Measurements from ENCODE around the gene SPACA4.
"Not testable (repeated sequence)": the region's sequence is repeated elsewhere in the genome, so short reads cannot be mapped to it uniquely, and the experiment has no call there.

SPACA4 gene

DNA sequence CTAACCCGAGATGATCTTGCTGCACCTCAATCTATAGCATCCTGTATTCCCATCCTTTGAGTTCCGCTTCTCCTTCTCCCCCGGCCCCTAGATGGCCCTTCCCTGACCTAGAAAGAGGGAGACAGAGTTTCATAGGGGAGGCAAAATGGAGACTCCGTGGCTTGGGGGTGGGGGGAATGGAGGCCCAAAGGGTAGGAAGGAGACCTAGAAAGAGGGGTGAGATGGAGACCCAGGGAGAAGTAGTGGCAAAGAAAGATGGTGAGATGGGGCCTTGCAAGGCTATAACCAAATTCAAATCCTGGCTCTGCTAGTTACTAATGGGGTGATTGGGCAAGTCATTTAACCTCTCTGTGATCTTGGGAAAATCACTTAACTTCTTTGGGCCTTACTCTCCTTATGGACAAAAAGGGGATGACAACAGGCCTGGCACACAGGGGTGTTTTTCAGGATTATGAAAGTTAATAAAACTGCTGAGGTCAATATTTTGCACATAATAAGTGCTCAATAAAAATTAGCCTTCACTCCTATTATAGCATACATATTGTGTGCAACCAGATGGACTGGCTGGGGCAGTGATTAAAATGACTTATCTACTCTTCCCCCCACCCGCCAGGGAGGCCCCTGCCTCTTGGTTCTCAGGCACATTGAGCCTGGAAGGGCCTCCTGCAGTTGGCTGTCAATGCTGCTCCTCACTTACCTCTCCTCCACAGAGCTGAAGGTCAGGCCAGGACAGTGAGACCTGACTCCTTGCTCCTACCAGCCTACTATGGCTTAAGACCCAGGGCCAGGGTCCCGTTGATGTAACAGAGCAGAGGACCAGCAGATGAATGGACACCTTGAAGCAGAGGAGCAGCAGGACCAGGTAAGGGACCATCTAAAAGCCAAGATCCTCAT is 13.4 kb downstream of the SPACA4 start:
- DNase-seq, result no peak

DNA sequence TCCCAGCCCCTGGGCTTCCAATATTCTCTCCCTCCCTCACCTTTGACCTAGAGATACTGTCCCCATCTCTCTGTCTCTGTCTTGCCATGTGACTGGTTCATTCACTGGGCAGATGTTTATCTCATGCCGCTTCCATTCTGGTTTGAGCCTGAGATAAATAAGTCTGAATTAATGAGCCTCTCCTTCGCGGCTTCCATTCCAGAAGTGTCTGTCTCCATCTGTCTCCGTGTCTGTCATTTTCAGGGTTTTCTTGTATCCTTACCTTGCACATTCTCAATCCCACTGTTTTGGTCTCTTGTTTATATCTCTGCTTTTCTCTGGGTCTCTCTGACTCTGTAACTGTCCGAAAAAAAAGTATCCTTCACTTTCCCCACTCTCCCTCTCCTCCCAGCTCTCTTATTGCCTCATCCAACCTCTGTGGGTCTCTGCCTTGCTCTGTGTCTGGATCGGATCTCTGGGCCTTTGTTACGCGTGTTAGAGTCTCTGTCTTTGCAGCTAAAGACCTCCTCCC is 17.1 kb downstream of the SPACA4 start:
- DNase-seq, result no peak

GRCh38 chr19:48624067-48624594 is 17.6 kb downstream of the SPACA4 start:
- DNase-seq, result peak; percentile 97

DNA sequence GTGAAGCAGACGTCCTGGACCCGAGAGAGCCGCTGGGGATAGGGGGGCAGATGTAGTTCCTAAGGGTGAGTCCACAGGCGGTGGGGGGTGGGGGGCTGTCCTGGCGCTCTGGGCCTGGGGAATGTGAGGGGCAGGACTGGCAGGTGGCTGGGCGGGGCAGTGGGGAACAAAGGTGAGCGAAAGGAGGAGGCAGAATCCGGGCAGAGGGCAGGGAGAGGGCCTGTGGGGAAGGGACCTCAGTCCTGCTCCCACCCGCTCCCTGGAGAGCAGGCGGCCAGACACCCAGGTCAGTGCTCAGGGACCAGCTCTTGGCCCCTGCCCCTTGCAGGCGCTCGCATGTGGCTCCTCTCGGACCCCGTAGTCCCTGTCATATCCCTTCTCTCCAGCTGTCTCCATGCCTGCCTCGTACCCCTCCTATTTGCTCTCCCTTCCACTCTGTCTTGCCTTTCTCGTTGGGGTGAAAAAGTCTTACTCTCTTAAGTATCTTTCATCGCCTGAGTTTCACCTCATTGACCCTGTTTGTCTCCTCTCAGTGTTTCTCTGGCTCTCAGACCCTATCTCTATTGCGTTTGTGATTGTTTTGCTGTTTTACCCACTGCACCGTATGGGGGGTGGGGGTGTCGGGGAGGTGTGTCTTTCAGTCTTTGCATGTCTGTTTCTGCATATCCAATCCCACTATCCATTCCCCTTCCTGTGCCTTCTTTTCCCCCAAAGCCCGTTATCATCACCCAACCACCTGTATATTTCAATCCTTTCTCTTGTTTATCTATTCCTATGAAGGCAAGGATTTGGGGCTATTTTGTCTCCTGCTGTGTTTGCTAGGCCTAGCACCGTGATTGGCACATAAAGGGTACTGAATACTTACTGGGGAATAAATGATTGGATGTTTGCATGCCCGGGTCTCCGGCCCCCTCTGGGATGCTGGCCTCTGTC is 18.5 kb downstream of the SPACA4 start:
- DNase-seq, result no peak

- no peak for DNase-seq
Observed at GRCh38 chr19:48625891-48626327, 19.4 kb downstream of the SPACA4 start.

DNA sequence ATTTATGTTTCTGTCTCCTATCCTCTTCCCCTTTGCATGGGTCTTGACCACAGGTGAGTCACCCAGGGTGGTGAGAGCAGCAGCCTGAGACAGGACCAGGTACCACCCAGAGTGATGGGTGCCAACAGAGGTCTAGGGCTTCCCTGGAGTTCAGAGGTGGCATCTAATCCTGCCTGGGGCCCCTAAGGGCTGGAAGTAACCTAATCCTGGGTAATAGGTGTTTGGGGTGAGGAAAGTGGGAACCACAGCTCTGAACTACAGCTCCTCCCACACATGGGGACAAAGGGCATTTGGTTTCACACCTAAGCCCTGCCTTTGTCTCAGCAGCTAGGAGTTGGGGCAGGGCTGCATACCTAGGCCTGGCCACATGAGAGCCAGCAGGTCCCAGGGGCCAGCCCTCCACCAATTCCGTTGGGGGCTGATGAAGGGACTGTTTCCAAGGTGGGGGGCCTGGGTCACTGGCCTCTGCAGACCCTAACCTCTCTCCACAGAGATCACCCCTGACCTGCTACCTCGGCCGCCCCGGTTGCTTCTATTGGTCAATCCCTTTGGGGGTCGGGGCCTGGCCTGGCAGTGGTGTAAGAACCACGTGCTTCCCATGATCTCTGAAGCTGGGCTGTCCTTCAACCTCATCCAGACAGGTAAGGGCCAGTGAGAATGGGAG is 20.8 kb downstream of the SPACA4 start:
- no peak for DNase-seq

DNA sequence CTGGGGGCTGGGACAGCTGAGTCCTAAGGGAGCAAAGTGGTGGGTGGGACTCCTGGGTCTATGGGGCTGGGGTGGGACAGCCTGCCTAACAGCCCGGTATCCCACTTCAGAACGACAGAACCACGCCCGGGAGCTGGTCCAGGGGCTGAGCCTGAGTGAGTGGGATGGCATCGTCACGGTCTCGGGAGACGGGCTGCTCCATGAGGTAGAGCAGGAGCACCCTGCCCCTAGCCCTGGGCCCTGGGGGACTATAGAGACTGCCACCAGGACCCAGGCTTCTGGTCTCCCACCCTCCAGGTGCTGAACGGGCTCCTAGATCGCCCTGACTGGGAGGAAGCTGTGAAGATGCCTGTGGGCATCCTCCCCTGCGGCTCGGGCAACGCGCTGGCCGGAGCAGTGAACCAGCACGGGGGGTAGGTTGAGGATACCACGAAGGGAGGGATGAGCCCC is 21.3 kb downstream of the SPACA4 start:
- no peak for DNase-seq

DNA sequence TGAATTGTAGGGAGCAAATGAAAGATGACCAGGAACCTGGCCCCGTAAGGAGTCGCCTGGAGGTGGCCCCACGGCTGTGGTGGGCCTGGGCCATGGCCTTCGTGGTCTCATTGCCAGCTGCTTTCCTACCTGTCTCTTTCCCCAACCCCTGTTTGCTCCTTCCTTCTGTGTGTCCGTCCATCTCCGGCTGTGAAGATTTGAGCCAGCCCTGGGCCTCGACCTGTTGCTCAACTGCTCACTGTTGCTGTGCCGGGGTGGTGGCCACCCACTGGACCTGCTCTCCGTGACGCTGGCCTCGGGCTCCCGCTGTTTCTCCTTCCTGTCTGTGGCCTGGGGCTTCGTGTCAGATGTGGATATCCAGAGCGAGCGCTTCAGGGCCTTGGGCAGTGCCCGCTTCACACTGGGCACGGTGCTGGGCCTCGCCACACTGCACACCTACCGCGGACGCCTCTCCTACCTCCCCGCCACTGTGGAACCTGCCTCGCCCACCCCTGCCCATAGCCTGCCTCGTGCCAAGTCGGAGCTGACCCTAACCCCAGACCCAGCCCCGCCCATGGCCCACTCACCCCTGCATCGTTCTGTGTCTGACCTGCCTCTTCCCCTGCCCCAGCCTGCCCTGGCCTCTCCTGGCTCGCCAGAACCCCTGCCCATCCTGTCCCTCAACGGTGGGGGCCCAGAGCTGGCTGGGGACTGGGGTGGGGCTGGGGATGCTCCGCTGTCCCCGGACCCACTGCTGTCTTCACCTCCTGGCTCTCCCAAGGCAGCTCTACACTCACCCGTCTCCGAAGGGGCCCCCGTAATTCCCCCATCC is 22.1 kb downstream of the SPACA4 start:
- DNase-seq, result no peak

GRCh38 chr19:48629297-48629598 is 22.7 kb downstream of the SPACA4 start:
- no peak for DNase-seq

DNA sequence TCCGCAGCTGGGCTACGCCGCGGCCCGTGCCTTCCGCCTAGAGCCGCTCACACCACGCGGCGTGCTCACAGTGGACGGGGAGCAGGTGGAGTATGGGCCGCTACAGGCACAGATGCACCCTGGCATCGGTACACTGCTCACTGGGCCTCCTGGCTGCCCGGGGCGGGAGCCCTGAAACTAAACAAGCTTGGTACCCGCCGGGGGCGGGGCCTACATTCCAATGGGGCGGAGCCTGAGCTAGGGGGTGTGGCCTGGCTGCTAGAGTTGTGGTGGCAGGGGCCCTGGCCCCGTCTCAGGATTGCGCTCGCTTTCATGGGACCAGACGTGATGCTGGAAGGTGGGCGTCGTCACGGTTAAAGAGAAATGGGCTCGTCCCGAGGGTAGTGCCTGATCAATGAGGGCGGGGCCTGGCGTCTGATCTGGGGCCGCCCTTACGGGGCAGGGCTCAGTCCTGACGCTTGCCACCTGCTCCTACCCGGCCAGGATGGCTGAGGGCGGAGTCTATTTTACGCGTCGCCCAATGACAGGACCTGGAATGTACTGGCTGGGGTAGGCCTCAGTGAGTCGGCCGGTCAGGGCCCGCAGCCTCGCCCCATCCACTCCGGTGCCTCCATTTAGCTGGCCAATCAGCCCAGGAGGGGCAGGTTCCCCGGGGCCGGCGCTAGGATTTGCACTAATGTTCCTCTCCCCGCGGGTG is 23.2 kb downstream of the SPACA4 start:
- no peak for DNase-seq

- no peak for DNase-seq
Observed at GRCh38 chr19:48630296-48631063, 23.9 kb downstream of the SPACA4 start.

GRCh38 chr19:48631225-48631624 is 24.7 kb downstream of the SPACA4 start:
- no peak for DNase-seq

DNA sequence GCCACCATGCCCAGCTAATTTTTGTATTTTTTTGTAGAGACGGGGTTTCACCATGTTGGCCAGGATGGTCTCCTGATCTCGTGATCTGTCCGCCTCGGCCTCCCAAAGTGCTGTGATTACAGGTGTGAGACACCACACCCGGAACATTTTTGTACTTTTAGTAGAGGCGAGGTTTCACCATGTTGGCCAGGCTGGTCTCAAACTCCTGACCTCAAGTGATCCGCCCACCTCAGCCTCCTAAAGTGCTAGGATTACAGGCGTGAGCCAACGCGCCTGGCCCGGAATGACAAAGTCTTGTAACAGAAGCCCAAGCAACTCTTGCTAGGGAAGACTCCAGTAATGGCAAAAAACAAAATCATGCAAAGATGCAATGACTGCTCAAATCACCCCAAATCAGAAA is 25.7 kb downstream of the SPACA4 start:
- not testable (repeated sequence) for DNase-seq

DNA sequence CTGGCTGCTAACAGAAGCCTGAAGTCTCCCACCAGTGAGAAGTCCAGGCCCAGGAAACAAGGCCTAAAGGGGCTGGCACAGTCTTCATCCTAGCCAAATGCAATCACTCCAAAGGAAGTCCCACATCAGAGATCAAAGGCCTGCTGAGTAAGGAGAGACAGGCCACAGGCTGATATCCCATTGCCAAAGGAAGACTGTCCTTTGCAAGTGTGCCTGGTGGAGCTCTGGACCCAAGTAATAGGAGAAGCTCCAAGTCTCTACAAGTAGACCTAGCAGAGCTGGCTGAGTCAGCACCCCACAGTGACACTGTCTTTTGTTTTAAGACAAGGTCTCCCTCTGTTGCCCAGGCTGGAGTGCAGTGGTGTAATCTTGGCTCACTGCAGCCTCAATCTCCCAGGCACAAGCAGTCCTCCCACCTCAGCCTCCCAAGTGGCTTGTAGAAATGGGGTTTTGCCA is 26.2 kb downstream of the SPACA4 start:
- no peak for DNase-seq

GRCh38 chr19:48633148-48634035 is 26.9 kb downstream of the SPACA4 start:
- no peak for DNase-seq

GRCh38 chr19:48634036-48634342 is 27.4 kb downstream of the SPACA4 start:
- DNase-seq, result no peak

DNA sequence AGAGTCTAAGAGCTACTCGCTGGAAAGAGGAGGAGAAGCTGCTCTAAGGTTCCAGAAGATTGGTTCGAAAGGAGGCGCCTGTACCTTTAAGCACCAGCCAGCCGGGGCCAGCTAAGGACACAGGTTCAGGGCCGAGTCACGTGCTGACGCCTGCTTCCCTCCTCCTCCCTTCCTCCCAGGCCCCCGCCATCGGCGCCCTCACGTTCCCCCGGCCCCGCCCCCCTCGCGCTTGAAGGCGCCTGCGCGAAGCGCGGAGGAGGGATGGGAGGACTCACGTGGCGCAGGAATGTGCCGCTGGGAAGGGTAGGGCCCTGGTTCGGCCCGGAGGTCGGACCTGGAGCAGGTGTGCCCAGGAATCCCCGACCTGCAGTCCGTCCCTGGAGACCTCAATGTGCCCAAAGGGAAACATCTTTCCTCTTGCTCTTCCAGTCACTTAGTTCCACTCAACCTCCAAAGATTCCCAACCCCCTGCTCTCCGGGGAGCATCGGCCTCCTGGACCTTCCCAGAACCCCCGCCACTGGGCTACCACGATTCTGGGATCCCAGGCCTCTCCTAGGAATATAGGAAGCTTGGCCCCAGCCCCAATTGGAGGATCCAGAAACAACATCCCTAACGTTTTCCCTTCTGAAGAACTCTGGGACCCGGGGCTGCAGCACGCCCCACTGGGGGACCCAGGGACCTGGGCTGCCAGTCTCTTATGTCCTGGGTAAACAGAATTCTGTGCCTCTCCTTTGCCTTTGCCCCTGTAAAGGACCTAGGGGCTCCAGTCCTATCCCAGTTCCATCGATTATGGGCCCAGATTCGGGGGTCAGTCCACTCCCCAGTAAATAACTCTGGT is 28.1 kb downstream of the SPACA4 start:
- DNase-seq, result peak; percentile 98

DNA sequence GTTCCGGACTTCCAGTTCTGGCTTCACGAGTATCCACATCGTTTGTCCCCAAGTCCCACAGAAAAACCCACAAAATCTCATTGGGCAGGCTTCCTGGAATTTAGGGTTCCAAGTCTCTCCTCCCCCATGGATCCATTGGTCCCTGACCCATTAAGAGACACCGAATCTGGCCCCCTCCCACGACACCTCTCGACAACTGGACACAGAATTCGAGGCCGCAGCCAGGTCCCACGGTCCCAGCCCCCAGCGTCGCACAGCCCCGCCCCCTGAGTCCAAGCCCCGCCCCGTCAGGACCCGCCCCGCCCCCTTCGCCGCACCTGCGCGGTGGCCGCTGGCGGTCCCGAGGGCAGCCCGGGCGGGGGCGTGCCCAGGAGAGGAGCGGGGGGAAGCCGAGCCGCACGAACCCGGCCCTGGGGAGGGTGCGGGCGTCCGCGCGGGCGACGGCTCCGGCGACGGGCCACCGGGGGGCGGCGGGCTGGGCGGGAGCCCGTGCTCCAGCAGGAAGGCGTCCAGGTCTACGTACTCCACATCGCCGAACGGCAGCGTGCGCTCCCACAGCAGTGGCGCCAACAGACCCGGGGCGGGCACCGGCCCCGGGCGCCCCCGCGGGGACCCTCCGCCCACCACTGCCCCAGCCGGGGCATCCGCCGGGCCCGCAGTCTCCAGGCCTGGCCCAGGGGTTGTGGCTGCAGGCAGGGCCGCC is 28.9 kb downstream of the SPACA4 start:
- DNase-seq, result peak; percentile 65

Data from NCI-H510A (cell line).